ENCODE data around the gene CRISPLD2. TPM values are rescaled to one million over a fixed set of nuclear protein-coding genes. Genes with fewer than 3 reads are reported as not detected.

CRISPLD2 gene
- total and polyA plus RNA-seq, 9 of the 15 experiments (the other 6 are each of a cell fraction or from before 2014, with no cell fraction given): 0.03 to 0.24 (median 0.04) TPM; not detected in 4

DNA sequence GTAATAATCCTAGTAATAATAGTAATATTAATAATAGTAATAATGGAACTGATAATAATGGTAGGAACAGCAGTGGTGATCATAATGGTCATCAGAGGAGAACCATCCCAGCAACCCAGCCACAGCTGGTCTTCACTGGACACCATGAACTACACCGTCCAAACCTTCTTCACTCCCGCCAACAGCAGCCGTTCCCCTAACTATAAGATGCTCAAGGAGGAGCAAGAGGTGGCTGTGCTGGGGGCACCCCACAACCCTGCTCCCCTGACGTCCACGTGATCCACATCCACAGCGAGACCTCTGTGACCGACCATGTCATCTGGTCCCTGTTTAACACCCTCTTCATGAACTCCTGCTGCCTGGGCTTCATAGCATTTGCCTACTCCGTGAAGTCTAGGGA, 100.5 kb downstream of the CRISPLD2 start:
- Histone ChIP-seq H3K9ac (ENCODE audit: insufficient read depth in 1 of 2, low read depth in 2 of 2, low read length in 2 of 2) (no peak overlapping the region), H3K4me1 (replicated peaks in 1 of 2; ENCODE audit: control insufficient read depth in 2 of 2, insufficient read depth in 2 of 2, low read length in 2 of 2) (peaks cover 6 to 20% of the 10 kb centered on the region in 2 experiments; a peak in 4 of 5 replicates), H4K20me1 (replicated peaks; ENCODE audit: control insufficient read depth, insufficient read depth, low read length) (peaks cover 4% of the 10 kb centered on the region; the same call in 1 of the 2 replicates), H3K27ac (ENCODE audit: extremely low read depth, low read depth, low read length) (no peak overlapping the region), H3K27me3 (ENCODE audit: control insufficient read depth in 2 of 2, insufficient read depth in 2 of 2, low read length in 2 of 2) (peaks cover 44 to 51% of the 10 kb centered on the region in 2 experiments), H3K9me1 (ENCODE audit: control insufficient read depth, insufficient read depth, low read length) (no peaks in the 10 kb centered on the region), H3K4me3 (no peak overlapping the region), H3K36me3 (ENCODE audit: control insufficient read depth, insufficient read depth, low read length) (no peaks in the 10 kb centered on the region), H3K9me3 (replicated peaks; ENCODE audit: control insufficient read depth, insufficient read depth, low read depth, low read length) (no peaks in the 10 kb centered on the region), H3K79me2 (ENCODE audit: control insufficient read depth, insufficient read depth, low read length) (no peaks in the 10 kb centered on the region), H3K4me2 (ENCODE audit: insufficient read depth, low read length) (no peak overlapping the region), H2AFZ (ENCODE audit: low read depth, low read length) (no peak overlapping the region)
- 34% methylated on average over 8 of the region's 8 CpGs for WGBS (ENCODE audit: insufficient coverage, low coverage, missing lambda C conversion rate)
- ATAC-seq: no peak
- intact Hi-C loops (cut with micrococcal nuclease) (no loop called here), in situ Hi-C loops (cut with MboI) (no loop called here)
- no peak for DNase-seq (ENCODE audit: extremely low read depth in 1 of 4, low spot score in 3 of 4)
- ChIA-PET CTCF (ENCODE audit: low intra/inter-chr PET ratio) (no interaction called here), POLR2A (interaction anchor here (1.1 kb wide), 1 partner anchor 58 kb away, joined by 3 read pairs; no protein-coding TSS in a partner anchor)
- TF ChIP-seq SNRNP70 (optimal IDR thresholded peaks at IDR 0.05; ENCODE audit: low read depth, low read length) (no peak), NR4A1 (CRISPR knock-in tag; IDR thresholded peaks at IDR 0.05) (no peak), NR4A1 (tag; IDR thresholded peaks at IDR 0.05) (no peak), TOE1 (IDR thresholded peaks at IDR 0.05; ENCODE audit: borderline replicate concordance) (no peak), TOE1 (CRISPR knock-in tag; IDR thresholded peaks at IDR 0.05; ENCODE audit: borderline replicate concordance, low read depth) (no peak), DACH1 (IDR thresholded peaks at IDR 0.05; ENCODE audit: partially characterized antibody) (peak; percentile 53), ZNF717 (CRISPR knock-in tag; IDR thresholded peaks at IDR 0.05) (no peak), ZZZ3 (IDR thresholded peaks at IDR 0.05) (no peak), SLC30A9 (CRISPR knock-in tag; IDR thresholded peaks at IDR 0.05) (no peak), ZNF57 (CRISPR knock-in tag; IDR thresholded peaks at IDR 0.05) (no peak), ZNF347 (CRISPR knock-in tag; IDR thresholded peaks at IDR 0.05; ENCODE audit: low read depth) (no peak), HNRNPL (IDR thresholded peaks at IDR 0.05; ENCODE audit: low read depth, low read length) (no peak), FOXJ2 (tag; IDR thresholded peaks at IDR 0.05) (no peak), ZNF766 (CRISPR knock-in tag; conservative IDR thresholded peaks at IDR 0.05) (no peak), CC2D1A (IDR thresholded peaks at IDR 0.05) (no peak), COPS2 (conservative IDR thresholded peaks at IDR 0.05) (no peak)
- TF ChIP-seq, protein P1, sequence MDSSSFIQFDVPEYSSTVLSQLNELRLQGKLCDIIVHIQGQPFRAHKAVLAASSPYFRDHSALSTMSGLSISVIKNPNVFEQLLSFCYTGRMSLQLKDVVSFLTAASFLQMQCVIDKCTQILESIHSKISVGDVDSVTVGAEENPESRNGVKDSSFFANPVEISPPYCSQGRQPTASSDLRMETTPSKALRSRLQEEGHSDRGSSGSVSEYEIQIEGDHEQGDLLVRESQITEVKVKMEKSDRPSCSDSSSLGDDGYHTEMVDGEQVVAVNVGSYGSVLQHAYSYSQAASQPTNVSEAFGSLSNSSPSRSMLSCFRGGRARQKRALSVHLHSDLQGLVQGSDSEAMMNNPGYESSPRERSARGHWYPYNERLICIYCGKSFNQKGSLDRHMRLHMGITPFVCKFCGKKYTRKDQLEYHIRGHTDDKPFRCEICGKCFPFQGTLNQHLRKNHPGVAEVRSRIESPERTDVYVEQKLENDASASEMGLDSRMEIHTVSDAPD (CRISPR knock-in tag; IDR thresholded peaks at IDR 0.05): no peak
- TF ChIP-seq, protein P2, sequence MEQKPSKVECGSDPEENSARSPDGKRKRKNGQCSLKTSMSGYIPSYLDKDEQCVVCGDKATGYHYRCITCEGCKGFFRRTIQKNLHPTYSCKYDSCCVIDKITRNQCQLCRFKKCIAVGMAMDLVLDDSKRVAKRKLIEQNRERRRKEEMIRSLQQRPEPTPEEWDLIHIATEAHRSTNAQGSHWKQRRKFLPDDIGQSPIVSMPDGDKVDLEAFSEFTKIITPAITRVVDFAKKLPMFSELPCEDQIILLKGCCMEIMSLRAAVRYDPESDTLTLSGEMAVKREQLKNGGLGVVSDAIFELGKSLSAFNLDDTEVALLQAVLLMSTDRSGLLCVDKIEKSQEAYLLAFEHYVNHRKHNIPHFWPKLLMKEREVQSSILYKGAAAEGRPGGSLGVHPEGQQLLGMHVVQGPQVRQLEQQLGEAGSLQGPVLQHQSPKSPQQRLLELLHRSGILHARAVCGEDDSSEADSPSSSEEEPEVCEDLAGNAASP (IDR thresholded peaks at IDR 0.05): no peak
- TF ChIP-seq, protein P3, sequence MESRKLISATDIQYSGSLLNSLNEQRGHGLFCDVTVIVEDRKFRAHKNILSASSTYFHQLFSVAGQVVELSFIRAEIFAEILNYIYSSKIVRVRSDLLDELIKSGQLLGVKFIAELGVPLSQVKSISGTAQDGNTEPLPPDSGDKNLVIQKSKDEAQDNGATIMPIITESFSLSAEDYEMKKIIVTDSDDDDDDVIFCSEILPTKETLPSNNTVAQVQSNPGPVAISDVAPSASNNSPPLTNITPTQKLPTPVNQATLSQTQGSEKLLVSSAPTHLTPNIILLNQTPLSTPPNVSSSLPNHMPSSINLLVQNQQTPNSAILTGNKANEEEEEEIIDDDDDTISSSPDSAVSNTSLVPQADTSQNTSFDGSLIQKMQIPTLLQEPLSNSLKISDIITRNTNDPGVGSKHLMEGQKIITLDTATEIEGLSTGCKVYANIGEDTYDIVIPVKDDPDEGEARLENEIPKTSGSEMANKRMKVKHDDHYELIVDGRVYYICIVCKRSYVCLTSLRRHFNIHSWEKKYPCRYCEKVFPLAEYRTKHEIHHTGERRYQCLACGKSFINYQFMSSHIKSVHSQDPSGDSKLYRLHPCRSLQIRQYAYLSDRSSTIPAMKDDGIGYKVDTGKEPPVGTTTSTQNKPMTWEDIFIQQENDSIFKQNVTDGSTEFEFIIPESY (CRISPR knock-in tag; IDR thresholded peaks at IDR 0.05): peak; percentile 21; the same call in 1 of the 2 replicates
- BruUV-seq (replicated peaks): no TSS peak
- FAIRE-seq: no peak
